DMS114 treated with DMSO at 0.1 percent for 48 hours (cell line): ENCODE results near the gene IGSF5.
"Not testable (repeated sequence)": the region's sequence is repeated elsewhere in the genome, so short reads cannot be mapped to it uniquely, and the experiment has no call there.

Experiments
- DNase-seq: peaks from one replicate; lab custom pipeline; 2025; ENCODE audit not compliant: unreplicated experiment; lab: John Stamatoyannopoulos, UW

IGSF5 gene

DNA sequence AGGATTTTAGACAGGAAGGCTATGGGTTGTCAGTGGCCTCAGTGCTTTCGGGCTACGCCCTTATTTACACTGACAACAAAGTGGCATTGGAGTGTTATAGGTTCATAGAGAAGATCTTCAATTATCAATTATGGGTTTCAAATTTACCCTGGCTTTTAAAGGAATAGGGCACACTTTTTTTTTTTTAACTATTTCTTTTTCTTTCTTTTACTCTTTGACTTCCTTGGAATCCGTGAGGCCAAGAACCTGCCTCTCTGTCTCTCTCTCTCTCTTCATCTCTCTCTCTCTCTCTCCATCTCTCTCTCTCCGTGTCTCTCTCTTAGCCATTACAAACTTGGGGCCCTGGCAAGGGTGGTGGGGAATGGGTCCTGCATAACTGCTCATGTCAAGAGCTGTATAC is at the start of gene IGSF5:
TSS of gene IGSF5 (plus strand) at position 301 of the 400 bp plus-strand sequence. CDS start 327 bp downstream, outside the sequence.
- DNase-seq = not testable (repeated sequence)

DNA sequence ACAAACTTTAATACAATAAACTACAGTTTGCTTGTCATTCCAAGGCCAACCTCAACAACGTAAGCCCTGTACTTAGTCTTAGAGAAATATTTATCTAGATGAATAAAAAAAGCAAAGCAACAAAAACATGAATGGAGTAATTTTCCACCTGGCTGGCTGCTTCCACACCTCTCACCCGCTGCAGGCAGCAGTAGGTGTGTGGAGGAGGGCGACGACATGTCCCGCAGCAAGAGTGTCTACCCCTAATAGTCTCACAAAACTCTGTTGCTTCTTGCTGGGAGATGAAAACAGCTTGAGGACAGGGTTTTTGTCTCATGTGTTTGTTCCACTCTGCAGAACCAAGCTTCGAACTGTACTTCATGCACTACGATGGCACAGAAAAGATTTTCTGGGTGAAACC is 48.8 kb upstream of the IGSF5 start:
- no peak for DNase-seq

DNA sequence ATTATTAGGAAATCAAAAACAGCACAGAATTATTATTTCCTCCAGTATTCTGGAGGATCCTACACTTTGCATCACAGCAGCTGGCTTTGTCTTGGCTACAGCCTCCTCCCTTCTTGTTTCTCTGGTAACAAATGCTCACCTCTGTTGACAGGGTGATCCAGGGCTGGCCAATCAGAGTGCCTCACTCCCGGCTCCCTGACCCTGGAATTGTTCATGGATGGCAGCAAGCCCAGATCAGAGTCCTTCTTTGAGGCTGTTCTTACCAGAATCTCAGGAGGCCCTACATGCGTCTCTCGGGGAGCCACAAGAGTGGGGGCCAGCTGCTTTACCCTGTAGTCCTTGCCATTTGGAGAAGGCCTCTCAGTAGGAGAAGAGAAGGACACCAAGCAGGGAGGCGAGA is 48.4 kb upstream of the IGSF5 start:
- DNase-seq = no peak

DNA sequence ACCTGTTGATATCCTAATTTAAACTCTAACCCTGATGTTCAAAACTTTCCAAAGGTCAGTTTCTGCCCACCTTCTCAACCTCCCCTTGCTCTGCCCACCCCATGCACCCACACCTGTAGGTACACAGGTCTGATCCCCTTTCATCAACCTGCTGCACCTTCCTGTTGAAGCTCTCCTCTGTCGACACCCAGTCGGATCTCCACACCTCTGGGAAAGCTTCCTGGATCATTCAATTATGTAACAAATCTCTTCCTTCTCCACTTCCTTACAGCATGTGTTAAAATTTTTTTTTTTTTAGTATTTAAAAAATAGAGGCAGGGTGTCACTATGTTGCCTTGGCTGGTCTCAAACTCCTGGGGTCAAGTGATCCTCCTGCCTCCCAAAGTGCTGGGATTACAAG is 44.7 kb upstream of the IGSF5 start:
- no peak for DNase-seq

DNA sequence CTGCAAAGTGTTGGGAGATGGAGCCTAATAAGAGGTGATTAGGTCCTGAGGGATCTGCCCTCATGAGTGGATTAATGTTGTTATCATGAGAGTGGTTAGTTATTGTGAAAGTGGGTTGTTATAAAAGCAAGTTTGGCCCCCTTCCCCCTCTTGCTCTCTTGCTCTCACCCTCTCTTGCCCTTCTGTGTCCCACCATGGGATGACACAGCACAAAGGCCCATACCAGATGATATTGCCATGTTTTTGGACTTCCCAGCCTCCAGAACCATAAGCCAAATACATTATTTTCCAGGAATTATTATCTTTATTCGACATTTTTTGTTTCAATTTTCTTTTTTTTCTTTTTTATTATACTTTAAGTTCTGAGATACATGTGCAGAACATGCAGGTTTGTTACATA is 41.4 kb upstream of the IGSF5 start:
- DNase-seq = no peak

DNA sequence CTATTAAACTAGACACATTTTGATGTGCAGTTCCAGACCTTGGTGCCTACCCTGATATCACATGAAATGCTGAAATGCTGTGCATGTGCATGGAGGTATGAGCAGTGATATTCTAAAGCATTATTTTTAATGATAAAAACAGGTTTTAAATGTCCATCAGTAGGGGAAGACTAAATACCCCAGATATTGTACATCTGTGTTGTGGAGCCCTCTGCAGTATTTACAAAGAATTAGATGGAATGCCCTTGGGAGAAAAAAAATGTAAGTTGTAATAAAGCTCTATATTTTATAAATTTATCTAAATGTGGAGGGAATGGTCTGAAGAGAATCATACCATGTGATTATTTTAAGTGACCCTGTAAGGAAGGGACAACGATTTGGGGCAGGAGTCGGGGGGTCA is 39.1 kb upstream of the IGSF5 start:
- no peak for DNase-seq

- no peak for DNase-seq
These were observed 37.7 kb upstream of the IGSF5 start for GRCh38 chr21:39707316-39707715.

DNA sequence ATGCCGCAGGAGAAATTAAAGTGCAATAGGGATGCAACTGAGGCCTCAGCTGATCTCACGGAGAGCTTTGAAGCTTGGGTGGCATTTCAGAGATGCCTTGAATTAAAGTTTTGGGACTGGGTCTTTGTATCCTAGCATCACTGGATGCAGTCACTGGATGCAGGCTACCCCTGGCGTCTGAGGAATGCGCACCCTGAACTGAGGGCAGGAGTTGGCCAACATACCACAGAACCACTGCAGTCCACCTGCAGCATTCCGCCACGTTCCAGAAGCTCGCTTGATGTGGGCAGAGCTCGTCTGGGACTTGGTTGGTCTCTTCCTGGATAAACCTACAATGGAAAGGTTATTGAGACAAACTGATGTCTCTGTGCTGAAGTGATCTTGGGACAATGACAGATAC is 34.1 kb upstream of the IGSF5 start:
- no peak for DNase-seq

GRCh38 chr21:39712273-39712672 is 32.7 kb upstream of the IGSF5 start:
- DNase-seq = no peak

DNA sequence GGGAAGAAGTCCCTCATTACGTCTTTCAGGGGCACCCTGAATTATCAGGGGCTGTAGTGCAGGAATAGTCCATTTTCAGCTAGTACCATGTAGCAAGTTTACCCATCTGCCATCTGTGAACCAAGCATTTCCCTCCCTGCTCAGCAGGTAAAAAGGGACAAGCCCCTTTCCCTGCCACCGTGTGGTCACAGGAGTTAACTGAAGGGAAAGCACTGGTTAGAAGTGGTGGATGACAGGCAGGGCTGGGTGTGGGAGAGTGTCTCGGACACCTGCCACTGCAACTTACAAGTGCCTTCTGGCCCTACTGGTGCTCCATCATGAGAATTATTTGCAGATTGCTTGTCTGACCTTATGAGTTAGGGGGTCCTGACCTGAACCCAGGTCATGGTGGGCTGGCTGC is 32.0 kb upstream of the IGSF5 start:
- no peak for DNase-seq

DNA sequence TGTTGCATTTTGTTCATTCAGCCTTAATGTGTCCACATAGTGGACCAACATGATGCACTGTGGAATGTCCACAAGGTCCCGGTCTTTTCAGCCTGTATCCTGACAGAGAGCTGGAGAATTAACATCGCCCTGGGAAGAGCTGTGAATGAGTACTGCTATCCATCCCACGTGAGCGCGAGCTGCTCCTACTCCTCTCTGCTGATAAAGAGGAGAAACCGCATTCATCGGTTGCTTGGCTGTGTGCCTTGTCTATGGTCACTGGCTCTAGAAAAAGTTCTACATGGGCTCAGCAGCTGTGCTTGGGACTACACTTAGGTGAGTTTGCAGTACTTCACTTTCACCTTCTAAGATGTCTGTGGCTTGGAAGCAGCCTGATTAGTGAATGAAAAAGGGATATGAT is 31.1 kb upstream of the IGSF5 start:
- no peak for DNase-seq

DNA sequence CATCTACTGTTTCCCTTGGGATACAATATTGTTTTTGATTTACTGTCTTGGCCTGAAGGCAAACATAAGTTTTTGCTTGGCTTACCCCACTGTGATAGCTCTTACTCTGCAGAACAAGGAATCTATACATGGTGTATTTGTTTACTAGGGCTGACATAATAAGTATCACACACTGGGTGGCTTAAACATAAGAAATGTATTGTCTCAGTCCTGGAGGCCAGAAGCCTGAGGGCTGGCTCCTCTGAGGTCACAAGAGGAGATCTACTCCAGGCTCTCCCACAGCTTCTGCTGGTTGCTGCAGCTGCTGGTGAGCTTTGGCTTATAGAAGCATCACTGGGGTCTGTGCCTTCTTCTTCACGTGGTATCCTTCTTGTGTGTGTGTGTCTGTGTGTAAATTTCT is 30.7 kb upstream of the IGSF5 start:
- no peak for DNase-seq

GRCh38 chr21:39715804-39716397 is 29.1 kb upstream of the IGSF5 start:
- DNase-seq = peak; percentile 11

DNA sequence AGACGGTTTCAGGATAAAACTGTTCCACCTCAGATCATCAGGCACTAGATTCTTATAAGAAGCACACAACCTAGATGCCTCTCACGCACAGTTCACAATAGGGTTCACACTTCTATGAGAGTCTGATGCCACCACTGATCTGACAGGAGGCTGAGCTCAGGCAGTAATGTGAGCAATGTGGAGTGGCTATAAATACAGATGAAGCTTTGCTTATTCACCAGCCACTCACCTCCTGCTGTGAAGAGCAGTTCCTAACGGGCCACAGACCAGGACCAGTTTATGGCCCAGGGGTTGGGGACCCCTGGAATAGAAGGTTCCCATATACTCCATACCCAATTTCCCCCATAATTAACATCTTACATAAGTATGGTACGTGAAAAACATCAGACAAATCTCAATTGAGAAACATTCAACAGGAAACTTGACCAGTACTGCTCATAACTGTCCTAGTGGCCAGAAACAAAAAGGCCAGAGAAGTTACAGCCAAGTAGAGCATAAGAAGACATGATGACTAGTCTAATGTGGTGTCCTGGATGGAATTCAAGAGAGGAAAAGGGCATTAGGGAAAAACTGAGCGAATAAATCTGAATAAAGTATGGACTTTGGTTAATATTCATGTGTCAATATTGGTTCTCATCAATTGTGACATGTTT is 24.7 kb upstream of the IGSF5 start:
- DNase-seq = no peak

DNA sequence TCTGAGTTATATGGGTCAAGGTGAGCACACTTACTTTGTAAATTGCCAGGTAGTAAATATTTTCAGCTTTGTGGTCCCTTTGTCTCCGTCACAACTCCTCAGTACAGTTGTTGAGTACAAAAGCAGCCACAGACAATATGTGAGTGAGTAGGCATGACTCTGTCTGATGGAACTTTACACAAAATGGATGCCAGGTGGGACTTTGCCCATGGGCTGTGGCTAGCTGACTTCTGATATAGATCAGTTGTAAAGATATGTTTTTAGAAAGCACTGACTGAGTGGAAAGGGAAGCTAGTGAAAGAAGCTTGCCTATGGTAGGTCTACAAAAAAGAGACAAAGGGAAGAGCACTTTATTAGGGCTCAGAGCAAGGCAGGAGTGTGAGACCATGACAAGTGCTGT is 23.1 kb upstream of the IGSF5 start:
- DNase-seq = no peak

- no peak for DNase-seq
These were observed 20.0 kb upstream of the IGSF5 start for GRCh38 chr21:39724944-39725343.

GRCh38 chr21:39726133-39726532 is 18.9 kb upstream of the IGSF5 start:
- DNase-seq = no peak

- DNase-seq = no peak
These were observed 17.4 kb upstream of the IGSF5 start for GRCh38 chr21:39727401-39728120.

GRCh38 chr21:39728341-39728740 is 16.6 kb upstream of the IGSF5 start:
- no peak for DNase-seq

DNA sequence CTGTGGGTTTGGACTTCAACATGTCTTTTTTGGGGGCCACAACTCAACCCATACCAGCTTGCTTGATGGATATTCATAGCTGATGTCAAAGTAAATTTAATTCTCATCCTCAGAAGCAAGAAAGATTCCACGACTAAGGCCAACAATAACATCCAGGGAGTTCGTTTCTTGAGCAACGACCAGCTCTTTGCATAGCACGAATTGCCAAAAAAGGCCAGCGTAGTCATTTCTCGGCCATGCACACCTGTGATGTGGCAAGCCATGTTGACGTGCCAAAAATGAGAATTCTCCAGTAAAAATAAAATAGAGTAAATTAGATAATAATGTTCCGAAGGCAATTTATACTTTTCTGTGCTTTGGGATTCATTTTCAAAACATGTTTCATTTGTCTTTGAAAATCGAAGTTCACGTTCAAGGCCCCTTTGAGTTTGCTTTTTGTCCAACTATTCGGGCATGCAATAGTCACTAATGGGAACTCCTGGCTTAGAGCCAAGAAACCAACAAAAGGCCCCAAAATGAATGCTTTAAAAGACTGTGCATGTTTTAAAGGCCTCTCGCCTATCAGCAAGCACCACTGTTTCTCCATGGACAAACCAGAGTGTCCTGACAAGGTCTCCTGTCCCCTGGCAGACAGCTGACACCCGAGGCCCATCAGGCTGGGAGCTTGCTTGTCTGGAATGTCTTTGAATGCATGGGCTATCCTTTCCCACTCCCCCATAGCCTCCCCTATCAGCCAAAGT is 14.4 kb upstream of the IGSF5 start:
- no peak for DNase-seq

DNA sequence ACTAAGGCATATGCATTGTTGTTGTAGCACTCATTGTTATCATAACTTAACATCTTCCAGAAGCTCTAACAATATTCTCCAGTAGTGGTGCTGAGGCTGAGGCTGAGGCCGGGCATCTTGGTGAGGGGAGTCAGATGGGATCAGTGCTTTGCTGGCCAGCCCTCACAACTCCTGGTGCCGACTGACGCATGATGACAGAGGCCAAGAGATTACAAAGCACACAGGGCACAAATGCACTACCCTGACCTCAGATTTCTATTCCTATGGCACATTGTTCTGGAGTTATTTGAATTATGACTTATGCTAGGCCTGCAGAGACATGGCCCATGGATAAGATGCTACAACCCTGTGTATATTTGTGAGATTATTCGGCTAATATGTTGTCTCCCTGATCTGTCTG is 8.3 kb upstream of the IGSF5 start:
- no peak for DNase-seq
